HG03439 (cell line): Measurements from ENCODE around the gene CCDC69.
"Not testable (repeated sequence)": the region's sequence is repeated elsewhere in the genome, so short reads cannot be mapped to it uniquely, and the experiment has no call there.

Experiments
- ATAC-seq: cut with Tn5 transposase; IDR thresholded peaks from one replicate; pipeline ENCODE4 v1.9.1; 2021; ENCODE audit warnings: mild to moderate bottlenecking, moderate library complexity; ENCODE audit not compliant: unreplicated experiment

CCDC69 gene

GRCh38 chr5:151222790-151223446, 974 bp downstream of the CCDC69 start:
- peak; percentile 56 for ATAC-seq

GRCh38 chr5:151222054-151222789, 1.7 kb downstream of the CCDC69 start:
- ATAC-seq: no peak

DNA sequence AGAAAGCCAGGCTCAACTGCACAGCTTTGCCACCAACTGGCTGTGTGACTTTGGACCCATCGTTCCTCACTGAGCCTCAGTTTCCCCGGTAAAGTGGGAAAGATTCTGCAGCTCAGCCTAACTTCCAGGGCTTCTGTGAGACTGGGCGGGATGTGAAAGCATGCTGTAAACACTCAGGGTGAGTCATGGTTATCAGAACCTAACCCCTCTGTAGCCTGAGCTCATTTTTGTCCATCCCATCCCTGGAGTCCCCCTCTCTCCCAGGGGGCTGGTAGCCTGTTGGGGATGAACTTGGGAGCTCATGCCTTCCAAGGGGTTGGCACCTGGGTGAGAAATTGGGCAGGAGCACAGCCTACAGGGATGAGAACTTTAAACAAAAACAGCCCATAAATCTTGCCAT, 2.3 kb downstream of the CCDC69 start:
- no peak for ATAC-seq

GRCh38 chr5:151219789-151220188, 4.1 kb downstream of the CCDC69 start:
- no peak for ATAC-seq

- ATAC-seq: no peak
Observed at GRCh38 chr5:151219138-151219537, 4.8 kb downstream of the CCDC69 start.

- ATAC-seq: no peak
Observed at GRCh38 chr5:151218177-151218576, 5.7 kb downstream of the CCDC69 start.

DNA sequence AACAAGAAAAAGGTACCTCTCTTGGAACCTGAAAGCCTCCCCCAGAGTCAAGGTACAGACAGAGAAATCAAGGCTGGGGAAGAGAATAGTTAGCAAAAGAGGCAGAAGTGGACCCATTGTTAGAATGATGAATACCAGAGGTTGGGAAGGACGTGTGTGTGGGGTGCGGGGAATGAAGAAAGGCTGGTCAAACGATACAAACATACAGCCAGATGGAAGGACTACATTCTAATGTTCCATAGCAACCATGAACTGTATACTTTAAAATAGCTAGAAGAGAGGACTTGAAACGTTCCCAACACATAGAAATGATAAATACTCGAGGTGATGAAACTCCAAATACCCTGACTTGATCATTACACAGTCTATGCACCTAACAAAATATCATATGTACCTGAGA, 7.1 kb downstream of the CCDC69 start:
- no peak for ATAC-seq

GRCh38 chr5:151215546-151215880, 8.4 kb downstream of the CCDC69 start:
- ATAC-seq: no peak

DNA sequence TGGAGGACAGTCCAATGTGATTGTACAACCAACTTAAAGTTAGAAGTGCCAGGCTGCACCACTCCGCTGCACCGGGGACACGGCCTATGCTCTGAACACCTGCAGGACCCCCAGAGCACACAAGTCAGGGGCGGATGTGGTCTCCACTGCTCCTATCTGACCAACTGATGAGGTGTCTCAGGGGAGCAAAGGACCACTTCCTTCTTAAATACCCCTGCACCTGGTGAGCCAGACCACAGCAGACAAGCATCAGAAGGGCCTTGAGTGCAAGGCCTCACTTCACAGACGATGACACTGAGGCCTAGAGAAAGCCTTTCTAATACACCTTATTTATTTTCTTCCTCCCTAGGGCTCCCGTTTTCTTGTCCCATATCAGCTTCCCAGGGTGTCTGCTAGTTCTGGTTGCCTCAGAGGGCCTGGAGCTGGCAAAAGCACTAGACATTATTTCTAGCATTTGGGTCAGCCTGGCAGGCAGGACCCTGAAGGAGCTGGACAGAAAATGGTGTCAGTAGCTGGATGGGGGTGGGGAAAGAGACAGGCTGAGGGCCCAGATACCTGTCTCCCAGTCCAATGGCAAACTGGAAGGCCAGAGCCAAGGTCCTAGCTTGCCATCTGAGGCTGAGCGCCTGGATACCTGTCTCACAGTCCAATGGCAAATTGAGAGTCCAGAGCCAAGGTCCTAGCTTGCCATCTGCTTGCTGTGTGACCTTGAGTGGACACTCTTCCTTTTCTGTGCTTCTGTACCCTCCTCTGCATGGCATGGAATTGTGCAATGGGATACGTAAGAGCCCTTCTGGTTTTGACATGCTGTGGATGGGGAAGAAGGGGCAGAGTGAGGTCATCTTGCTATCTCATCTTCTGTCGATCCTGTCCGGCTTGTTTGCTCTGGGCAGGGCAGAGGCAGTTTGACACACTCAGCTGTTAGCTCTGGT, 9.0 kb downstream of the CCDC69 start:
- peak; percentile 45 for ATAC-seq

GRCh38 chr5:151213803-151214613, 9.9 kb downstream of the CCDC69 start:
- ATAC-seq: peak; percentile 83

GRCh38 chr5:151212406-151212798, 11.5 kb downstream of the CCDC69 start:
- ATAC-seq: no peak

DNA sequence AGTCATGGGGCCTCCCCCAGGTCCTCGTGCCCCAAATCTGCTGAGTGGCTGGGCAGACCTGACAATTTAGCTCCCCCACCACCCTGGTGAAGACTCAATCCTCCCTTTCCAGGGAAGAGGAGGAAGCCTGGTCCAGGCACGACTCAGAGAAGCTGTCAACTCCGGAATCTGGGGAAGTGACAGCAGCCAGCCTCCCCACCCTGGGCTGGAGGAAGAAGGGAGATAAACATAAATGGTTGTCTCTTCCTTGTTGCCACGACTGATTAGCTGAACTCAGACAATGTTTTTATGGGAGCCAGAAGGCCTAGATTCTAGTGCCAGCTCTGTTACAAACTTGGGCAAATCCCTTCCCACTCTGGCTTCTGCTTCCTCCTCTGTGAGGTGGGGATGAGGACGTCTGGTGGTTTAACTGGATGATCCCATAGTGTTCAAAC, 15.4 kb downstream of the CCDC69 start:
- ATAC-seq: no peak

DNA sequence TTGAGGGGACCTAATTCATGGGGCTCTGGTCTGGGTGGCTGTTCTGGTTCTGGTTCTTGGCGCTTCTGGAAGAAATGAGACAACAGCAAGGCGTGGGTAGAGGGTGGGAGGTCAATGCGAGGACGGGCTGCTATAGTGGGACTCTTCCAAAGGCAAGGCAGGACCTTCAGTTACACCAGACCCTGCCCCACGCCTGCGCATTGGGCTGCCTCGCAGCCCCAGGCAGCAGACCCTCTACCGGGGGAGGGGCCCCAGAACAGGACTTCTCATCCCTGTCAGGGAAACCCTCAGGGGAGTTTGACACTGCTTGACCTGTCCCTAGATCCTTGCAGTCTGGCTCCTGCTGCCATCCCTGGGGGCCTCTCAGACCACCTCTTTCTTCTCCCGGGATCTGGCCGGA, 18.5 kb downstream of the CCDC69 start:
- ATAC-seq: no peak

GRCh38 chr5:151204051-151204450, 19.8 kb downstream of the CCDC69 start:
- no peak for ATAC-seq

GRCh38 chr5:151202381-151203139, 21.3 kb downstream of the CCDC69 start:
- ATAC-seq: no peak

DNA sequence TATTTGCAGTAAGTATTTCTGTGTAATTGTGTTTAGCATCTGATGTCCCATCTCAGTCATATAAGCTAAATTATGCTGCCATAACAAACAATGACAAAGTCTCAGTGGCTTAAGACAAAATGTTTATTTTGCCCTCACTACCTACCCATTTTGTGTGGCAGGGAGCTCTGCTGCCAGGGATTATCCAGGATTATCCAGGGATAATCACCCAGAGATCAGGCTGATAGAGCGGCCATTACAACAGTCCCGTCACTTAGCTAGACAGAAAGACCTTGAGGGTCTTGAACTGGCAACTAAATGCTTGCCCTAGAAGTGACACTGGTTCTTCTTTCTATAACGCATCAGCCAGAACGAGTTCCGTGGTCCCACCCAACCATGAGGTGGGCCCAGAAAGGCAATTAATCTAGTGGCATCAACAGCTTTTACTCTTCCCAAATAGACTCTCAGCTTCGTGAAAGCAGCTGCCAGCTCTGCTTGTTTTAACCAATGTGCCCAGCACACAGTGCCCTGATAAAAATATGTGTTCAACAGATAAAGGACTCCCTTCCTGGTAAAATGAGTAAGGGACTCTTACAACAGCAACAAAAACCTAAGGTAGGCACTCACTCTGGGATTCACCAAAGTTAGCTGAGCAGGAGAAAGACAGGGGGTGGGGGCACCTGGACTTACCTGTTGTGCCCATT, 22.8 kb downstream of the CCDC69 start:
- no peak for ATAC-seq

- no peak for ATAC-seq
Observed at GRCh38 chr5:151199581-151200185, 24.2 kb downstream of the CCDC69 start.

DNA sequence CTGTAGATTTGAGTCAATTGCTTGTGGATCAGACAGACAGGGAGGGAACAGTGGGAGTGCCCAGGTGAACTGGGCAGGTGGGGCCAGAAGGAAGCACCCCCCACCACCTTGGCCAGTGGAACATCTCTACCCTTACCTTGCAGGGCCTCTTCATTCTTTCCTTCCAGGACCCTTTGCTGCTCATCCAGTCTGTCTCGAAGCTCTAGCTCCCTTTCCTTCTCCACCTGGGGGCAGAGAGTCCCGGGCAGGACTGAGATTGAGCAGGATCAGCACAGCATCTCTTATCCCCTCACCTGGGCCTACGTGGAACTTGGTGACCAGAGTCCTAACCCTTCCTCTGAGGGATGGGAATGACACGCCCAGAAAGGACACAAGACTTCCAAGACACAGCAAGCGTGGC, 25.0 kb downstream of the CCDC69 start:
- no peak for ATAC-seq

DNA sequence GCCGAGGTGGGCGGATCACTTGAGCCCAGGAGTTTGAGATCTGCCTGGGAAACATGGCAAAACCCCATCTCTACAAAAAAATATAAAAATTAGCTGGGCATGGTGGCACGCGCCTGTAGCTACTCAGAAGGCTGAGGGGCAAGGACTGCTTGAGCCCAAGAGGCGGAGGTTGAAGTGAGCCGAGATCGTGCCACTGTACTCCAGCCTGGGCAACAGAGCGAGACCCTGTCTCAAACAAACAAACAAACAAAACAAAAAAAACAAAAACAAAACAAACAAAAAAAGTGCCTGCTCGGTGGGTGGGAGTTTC, 26.6 kb downstream of the CCDC69 start:
- ATAC-seq: not testable (repeated sequence)
